HG03064 (cell line): ENCODE results near the gene ARID5B.

Experiments used
- ATAC-seq: cut with Tn5 transposase; IDR thresholded peaks from one replicate; pipeline ENCODE4 v1.9.1; 2021; ENCODE audit warnings: low read depth; ENCODE audit not compliant: unreplicated experiment

Gene ARID5B

DNA sequence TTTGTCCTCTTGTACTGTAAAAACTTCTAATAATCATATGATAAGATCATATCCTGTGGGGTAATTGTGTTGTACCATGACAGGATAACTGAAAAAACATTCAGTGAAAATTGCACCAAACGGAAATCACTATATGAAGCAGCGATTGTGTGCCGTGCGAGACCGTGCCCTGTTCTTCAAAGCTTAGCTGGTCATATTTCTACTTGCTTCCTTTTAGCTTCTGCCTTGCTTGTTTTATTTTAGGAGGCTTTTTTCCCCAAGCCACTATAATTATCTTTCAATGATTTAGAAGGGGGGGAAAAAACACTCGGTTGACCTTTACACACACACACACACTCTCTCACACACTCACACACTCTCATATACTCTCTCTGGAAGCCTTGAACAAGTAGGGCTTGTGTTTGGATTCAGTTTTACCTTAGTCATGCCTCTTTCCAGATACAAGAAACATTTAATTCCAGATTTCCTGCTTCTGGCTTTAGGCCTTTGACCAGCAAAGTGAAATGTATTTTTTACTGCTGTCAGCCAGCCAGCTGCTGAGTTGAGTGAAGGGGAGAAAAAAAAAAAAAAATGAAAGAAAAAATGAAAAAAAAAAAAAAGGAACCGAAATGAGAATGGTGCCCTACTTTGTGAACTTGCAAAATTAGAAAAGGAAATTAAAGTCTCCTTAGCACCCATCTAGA lies 181.4 kb downstream of the ARID5B start:
- ATAC-seq: peak; percentile 47

GRCh38 chr10:62083412-62084267 lies 182.1 kb downstream of the ARID5B start:
- no peak for ATAC-seq

DNA sequence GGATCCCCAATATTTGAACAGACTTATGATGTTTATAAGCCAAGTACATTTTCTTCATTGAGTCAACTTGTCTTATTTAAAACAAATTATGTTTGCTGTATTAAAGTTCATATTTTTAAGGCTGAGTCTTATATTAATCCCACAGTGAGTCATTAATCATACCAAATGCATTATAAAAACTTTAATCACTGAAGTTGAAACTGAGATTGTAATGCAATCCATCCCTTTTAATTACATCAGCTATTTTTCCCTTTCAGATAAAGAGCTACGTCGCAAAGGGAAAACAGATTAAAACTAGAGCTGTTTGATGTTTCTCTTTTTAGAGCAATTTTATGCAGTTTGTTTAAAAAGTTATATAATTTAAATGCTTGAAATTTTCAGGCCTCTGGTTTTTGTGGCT lies 183.0 kb downstream of the ARID5B start:
- ATAC-seq: no peak

GRCh38 chr10:62085404-62085803 lies 183.9 kb downstream of the ARID5B start:
- ATAC-seq: no peak

- ATAC-seq: no peak
Observed at GRCh38 chr10:62085821-62086220, 184.3 kb downstream of the ARID5B start.

DNA sequence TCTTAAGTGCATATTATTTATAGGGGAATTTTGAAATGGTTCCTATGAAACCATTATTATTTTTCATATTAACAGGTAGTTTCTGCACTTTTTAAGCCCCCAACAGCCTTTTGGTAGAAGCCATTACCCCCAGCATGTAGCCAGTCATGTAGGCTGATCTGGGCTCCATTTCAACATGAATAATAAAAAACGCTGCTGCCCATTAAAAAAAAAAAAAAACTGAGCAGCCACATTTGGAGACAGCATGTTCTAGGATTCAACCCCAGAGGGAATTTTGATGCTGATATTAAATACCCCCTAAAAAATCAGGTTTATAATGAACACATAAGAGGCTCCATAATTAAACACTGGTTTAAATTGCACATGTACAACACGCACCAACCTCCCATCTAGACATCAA lies 185.8 kb downstream of the ARID5B start:
- ATAC-seq: no peak

GRCh38 chr10:62088786-62089185 lies 187.3 kb downstream of the ARID5B start:
- no peak for ATAC-seq

DNA sequence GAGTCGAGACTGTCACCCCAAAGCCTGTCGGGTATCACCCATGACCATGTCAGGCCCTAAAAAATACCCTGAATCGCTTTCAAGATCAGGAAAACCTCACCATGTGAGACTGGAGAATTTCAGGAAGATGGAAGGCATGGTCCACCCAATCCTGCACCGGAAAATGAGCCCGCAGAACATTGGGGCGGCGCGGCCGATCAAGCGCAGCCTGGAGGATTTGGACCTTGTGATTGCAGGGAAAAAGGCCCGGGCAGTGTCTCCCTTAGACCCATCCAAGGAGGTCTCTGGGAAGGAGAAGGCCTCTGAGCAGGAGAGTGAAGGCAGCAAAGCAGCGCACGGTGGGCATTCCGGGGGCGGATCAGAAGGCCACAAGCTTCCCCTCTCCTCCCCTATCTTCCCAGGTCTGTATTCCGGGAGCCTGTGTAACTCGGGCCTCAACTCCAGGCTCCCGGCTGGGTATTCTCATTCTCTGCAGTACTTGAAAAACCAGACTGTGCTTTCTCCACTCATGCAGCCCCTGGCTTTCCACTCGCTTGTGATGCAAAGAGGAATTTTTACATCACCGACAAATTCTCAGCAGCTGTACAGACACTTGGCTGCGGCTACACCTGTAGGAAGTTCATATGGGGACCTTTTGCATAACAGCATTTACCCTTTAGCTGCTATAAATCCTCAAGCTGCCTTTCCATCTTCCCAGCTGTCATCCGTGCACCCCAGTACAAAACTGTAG lies 191.0 kb downstream of the ARID5B start:
- no peak for ATAC-seq

GRCh38 chr10:62093863-62094291 lies 192.4 kb downstream of the ARID5B start:
- no peak for ATAC-seq

DNA sequence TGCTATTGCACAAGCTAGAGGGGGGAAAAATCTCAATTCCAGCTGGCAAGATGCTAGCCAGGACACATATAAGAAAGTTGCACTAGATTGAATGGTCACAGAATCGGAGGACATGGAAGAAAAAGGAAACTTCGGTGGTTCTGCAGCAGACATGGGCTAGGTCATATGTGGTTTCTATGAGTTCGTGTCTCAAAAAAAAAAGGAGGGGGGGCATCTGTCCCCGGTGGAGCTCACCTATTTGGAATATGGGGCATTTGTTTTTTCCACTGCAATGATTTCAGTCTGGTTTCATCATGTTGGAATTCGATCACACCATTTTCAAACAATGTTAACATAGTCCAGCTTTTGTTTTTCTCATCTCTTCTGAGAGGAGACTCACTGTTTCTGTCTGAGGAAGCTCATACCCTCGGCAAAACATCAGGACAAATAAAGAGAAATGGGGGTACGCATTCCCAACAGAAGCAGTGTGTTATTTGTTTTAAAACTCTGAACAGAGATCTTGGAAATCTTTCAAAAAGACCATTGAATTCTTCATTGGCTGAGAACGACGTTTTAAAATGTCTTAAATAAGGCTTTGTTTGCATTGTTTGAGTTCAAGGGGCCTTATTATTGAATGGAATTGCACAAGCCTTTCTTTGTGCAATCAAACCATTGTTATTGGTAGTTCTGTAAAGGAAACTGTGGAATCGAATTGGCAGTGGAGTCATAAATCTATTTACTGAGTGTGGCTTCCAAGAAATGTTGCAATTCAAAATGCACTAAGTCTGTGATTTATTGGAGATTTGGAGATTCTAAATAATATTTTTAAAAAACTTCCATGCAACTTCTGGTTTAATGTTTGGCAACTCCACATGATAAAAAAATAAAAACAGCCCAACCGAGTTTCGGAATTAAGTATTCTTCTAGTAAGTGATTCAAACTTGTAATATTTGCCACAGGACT lies 194.0 kb downstream of the ARID5B start:
- ATAC-seq: no peak

GRCh38 chr10:62096256-62096933 lies 194.9 kb downstream of the ARID5B start:
- ATAC-seq: no peak

GRCh38 chr10:62098278-62099121 lies 197.0 kb downstream of the ARID5B start:
- ATAC-seq: no peak

DNA sequence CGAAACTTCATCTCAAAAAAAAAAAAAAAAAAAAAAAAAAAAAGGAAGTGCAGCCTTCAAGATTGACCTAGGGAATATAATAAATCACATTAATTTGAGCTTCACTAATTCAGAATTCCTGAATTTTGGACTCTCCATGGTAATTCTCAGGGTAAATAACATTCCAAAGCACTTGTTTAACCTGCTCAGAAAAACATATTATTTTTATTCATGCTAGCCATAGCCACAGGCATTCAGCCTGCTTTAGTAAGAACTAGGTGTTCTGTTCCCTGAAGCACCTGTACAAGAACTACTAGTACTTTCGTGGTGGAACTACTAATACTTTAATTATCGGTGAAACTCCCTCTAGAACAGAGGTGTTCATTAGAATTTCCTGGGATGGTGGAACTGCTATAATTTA lies 197.8 kb downstream of the ARID5B start:
- ATAC-seq: no peak

DNA sequence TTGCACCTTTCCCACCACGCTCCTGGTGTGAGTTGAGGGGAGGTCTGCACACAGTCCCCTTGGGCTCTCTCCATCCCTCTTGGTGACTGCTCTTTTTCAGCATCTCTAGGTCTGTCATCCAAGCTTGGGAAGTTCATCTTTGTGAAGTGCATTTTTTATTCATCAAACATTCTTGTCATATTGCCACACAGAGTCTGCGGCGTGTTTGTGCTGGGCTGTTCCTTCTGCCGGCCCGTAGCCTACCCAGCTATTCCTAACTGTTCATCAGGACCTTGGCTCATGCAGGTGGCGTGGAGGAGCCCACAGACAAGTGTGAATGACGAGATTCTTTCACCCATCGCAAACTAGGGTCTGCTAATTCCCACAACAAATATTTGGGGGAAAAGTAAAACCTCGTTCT lies 202.4 kb downstream of the ARID5B start:
- ATAC-seq: no peak

- no peak for ATAC-seq
Observed at GRCh38 chr10:62106929-62107519, 205.5 kb downstream of the ARID5B start.

DNA sequence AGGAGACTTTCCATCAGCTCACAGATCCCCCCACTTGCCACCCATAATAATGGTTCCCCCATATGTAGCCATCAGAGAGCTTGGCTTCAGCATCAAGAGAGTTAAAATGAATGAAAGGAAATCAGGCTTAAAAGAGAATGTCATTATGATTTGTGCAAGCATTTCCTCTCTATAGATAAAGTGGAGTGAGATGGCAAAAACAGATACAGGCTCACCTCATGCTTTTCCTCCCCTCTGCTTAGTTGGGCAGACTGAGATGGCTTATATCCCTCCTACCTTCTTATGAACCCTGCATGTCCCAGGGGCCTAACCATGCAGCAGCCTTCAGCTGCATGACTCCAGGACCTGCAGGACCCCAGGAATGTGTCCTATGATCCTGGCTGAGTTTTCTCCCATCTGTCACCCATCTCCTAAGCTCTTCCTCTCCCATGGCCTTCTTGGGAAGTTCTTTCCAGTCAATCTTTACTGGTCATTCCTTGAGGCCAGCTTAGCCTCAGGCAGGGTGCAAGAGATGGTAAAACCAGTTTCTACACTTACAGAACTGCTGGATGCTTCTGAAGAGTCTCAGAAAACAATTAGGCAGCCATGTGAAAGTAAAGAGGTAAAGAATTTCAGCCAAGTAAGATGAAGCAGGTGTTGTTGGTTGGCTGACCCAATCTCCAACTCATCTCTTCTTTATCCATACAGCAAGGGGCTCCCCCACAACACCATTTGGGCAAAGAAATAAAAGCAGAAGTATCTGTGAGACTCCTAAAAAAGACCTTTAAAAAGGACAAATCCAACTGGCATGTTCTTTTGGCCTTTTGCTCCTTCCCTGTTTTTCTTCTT lies 207.5 kb downstream of the ARID5B start:
- no peak for ATAC-seq

DNA sequence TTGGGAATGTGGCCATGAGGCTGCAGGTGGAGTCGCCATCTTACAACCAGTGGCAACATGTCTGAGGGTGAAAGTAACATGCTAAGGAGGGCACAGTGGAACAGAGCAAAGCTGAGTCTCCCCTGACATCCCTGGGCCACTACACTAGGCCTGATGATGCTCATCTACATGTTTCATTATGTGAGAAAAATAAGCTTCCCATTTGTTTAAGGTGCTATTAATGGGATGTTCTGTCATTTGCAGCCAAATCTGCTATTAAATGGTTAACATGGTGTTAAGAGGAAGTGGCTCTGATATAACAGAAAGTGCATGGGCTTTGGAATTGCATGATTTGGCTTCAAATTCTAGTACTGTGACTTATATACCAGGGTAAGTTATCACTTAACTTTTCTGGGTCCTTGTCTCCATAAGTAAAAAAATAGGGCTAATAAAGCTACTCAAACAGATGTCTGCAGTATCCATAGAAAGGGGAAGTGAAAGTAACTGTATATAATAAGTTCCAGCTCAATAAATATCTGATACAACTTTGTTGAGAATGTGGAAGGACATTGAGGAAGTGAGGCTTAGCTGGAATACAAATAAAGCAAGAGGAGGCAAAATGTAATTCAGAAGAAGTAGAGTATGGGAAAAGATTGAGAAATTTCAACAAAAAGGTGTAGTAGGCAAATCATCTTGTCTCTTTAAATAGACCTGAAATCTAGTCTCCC lies 208.2 kb downstream of the ARID5B start:
- ATAC-seq: peak; percentile 57
